ENCODE results near the gene ETFBKMT.

GRCh38 chr12:31620311-31620710 lies 39.2 kb upstream of the ETFBKMT start:
- TF ChIP-seq CTCF (conservative IDR thresholded peaks at IDR 0.05; ENCODE audit: low read depth, low read length), result no peak
- TF ChIP-seq EZH2phosphoT487 (IDR thresholded peaks at IDR 0.05; ENCODE audit: borderline replicate concordance, low read length), result no peak
